ENCODE data around the gene IRF3. TPM values are rescaled to one million over a fixed set of nuclear protein-coding genes. Genes with fewer than 3 reads are reported as not detected.

Gene IRF3
- total RNA-seq, 1 donor from 2014 or later = 73.8 TPM

GRCh38 chr19:49645592-49645991 lies 20.1 kb downstream of the IRF3 start:
- no peak overlapping the region for H3K4me3 ChIP-seq (ENCODE audit: low read depth, low read length)
- TF ChIP-seq CTCF (conservative IDR thresholded peaks at IDR 0.05; ENCODE audit: low read depth, low read length) = no peak
- DNase-seq (ENCODE audit: low read depth) = no peak

DNA sequence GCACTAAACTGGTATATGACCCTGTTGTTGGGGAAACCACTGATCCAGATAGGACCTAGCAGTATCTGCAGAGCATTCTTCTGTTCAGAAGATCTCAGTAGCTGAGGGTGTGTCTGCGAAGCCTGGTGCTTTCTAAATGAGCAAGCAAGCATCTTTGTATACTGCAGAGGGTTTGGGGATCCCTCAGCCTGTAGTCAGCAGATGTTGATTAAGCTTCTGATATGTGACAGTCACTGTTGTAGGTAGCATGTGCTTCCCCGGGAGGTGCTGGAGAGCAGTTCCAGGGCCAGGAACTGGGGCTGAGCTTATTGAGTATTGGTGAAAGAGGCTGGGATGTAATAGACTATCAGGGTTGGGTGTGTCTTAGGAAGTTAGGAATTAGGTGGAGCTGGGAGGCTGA lies 22.2 kb downstream of the IRF3 start:
- no peak for DNase-seq (ENCODE audit: low read depth)
- H3K4me3 ChIP-seq (ENCODE audit: low read depth, low read length) = peak overlapping the region; percentile 100
- TF ChIP-seq CTCF (conservative IDR thresholded peaks at IDR 0.05; ENCODE audit: low read depth, low read length) = no peak

- peak overlapping the region; percentile 100 for H3K4me3 ChIP-seq (ENCODE audit: low read depth, low read length)
- DNase-seq (ENCODE audit: low read depth) = no peak
- TF ChIP-seq CTCF (conservative IDR thresholded peaks at IDR 0.05; ENCODE audit: low read depth, low read length) = no peak
These were observed 23.1 kb downstream of the IRF3 start for GRCh38 chr19:49642492-49643035.

- peak; percentile 82 for DNase-seq (ENCODE audit: low read depth)
- TF ChIP-seq CTCF (conservative IDR thresholded peaks at IDR 0.05; ENCODE audit: low read depth, low read length) = no peak
- peak within 1 kb of the TSS; percentile 100 for H3K4me3 ChIP-seq (ENCODE audit: low read depth, low read length)
These were observed 23.8 kb downstream of the IRF3 start, which contains the start of gene SCAF1 for GRCh38 chr19:49641688-49642491. SCAF1 (plus strand) TSS chr19:49642209; CDS start chr19:49645027, 2,818 bp downstream.

- H3K4me3 ChIP-seq (ENCODE audit: low read depth, low read length) = peak within 1 kb of the TSS; percentile 86
- peak; percentile 98 for DNase-seq (ENCODE audit: low read depth)
- no peak for TF ChIP-seq CTCF (conservative IDR thresholded peaks at IDR 0.05; ENCODE audit: low read depth, low read length)
These were observed 25.4 kb downstream of the IRF3 start, which contains the start of gene RRAS for GRCh38 chr19:49640113-49640898. RRAS (minus strand) TSS chr19:49640143; CDS start chr19:49640098, 45 bp downstream.

GRCh38 chr19:49639401-49640112 lies 26.1 kb downstream of the IRF3 start:
- no peak for DNase-seq (ENCODE audit: low read depth)
- no peak for TF ChIP-seq CTCF (conservative IDR thresholded peaks at IDR 0.05; ENCODE audit: low read depth, low read length)
- peak overlapping the region; percentile 86 for H3K4me3 ChIP-seq (ENCODE audit: low read depth, low read length)
